OCI-LY7 (cell line): ENCODE data around the gene PDSS2.

Experiments used
- CTCF ChIP-seq: fragments of 200-600 bp; sonication (generic); conservative IDR thresholded peaks from 2 replicates; pipeline ENCODE4 v1.5.1; 2014; ENCODE audit warnings: mild to moderate bottlenecking, antibody characterized with exemption, low read length, moderate library complexity, mixed read lengths
- EZH2phosphoT487 ChIP-seq: fragments of 200-600 bp; sonication (generic); IDR thresholded peaks from 2 replicates; pipeline ENCODE4 v1.6.1; 2018; ENCODE audit warnings: low read depth, borderline replicate concordance, mild to moderate bottlenecking, mixed run types, antibody characterized with exemption, low read length, moderate library complexity, mixed read lengths

GRCh38 chr6:107357842-107358241 is 101.5 kb downstream of the PDSS2 start:
- no peak for TF ChIP-seq CTCF
- TF ChIP-seq EZH2phosphoT487 = no peak
